Gastroesophageal sphincter (tissue), 3 donors: ENCODE results near the gene LIMD2.

Source experiments
- POLR2A ChIP-seq, 2 donors: fragments of 450-650 bp; IDR thresholded peaks; one replicate each; pipeline ENCODE4 v1.6.1; 2017; ENCODE audit warnings: antibody characterized with exemption in 2 of 2, mild to moderate bottlenecking in 2 of 2, moderate library complexity in 1 of 2
- POLR2AphosphoS5 ChIP-seq: sonication (generic); formaldehyde crosslinking; IDR thresholded peaks from one replicate; pipeline ENCODE4 v1.6.1; 2017; ENCODE audit warnings: antibody characterized with exemption
- TF ChIP-seq, protein P1 (sequence below), 4 experiments: fragments of 200-600 bp in 2 of 4; fragments of 450-650 bp in 2 of 4; sonication (generic) in 1 of 4; IDR thresholded peaks; one replicate each; pipeline ENCODE4 v1.5.1; 2017 to 2019; ENCODE audit warnings: antibody characterized with exemption in 4 of 4, mild to moderate bottlenecking in 2 of 4, moderate library complexity in 2 of 4

DNA sequence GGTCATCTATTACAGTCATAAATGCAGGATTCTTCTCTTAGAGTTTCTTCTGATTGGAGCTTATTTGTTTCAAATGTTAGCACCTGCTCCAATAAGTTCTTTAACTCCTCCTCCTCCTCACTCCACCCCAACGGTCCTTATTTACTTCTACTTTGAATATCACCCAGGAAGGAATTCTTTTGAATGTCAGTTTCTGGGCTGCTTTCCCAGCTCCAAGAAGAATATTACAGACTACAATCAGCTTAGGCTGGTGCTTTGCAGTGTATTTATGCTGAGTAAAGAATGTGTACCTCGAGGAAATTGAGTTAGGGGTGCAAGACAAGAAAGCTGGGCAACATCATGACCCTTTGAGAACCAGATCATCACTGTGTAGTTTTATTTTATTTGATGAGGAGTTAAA, 46.9 kb downstream of the LIMD2 start:
- no peak for TF ChIP-seq POLR2A (IDR thresholded peaks at IDR 0.05)
- TF ChIP-seq, protein P1, sequence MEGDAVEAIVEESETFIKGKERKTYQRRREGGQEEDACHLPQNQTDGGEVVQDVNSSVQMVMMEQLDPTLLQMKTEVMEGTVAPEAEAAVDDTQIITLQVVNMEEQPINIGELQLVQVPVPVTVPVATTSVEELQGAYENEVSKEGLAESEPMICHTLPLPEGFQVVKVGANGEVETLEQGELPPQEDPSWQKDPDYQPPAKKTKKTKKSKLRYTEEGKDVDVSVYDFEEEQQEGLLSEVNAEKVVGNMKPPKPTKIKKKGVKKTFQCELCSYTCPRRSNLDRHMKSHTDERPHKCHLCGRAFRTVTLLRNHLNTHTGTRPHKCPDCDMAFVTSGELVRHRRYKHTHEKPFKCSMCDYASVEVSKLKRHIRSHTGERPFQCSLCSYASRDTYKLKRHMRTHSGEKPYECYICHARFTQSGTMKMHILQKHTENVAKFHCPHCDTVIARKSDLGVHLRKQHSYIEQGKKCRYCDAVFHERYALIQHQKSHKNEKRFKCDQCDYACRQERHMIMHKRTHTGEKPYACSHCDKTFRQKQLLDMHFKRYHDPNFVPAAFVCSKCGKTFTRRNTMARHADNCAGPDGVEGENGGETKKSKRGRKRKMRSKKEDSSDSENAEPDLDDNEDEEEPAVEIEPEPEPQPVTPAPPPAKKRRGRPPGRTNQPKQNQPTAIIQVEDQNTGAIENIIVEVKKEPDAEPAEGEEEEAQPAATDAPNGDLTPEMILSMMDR (IDR thresholded peaks at IDR 0.05), result no peak
- peak; percentile 18 for TF ChIP-seq POLR2AphosphoS5
